T-helper 2 cell treated with Interferon-gamma antibody and Interleukin-4, amounts not matched to agents 5 μg/mL and 100 μg/mL, for 36 hours (primary cell): ENCODE data around the gene CARNS1.
"Not testable (repeated sequence)": the region's sequence is repeated elsewhere in the genome, so short reads cannot be mapped to it uniquely, and the experiment has no call there.

Experiments used
- DNase-seq: peaks from one replicate; pipeline ENCODE4 v3.0.0; 2021; ENCODE audit warnings: low spot score
- H3K27ac Mint-ChIP-seq: one replicate; pipeline ENCODE4 v1.8.0; 2021; ENCODE audit warnings: mild to moderate bottlenecking, mixed read lengths
- H3K27me3 Mint-ChIP-seq: one replicate; pipeline ENCODE4 v1.8.0; 2021; ENCODE audit warnings: low read depth, mixed read lengths
- H3K36me3 Mint-ChIP-seq: one replicate; pipeline ENCODE4 v1.8.0; 2021; ENCODE audit warnings: low read depth, mixed read lengths
- H3K4me1 Mint-ChIP-seq: one replicate; pipeline ENCODE4 v1.8.0; 2021; ENCODE audit warnings: low read depth, mixed read lengths
- H3K4me3 Mint-ChIP-seq: one replicate; pipeline ENCODE4 v1.8.0; 2022; ENCODE audit warnings: mild to moderate bottlenecking, moderate library complexity, mixed read lengths
- H3K9me3 Mint-ChIP-seq: one replicate; pipeline ENCODE4 v1.8.0; 2021; ENCODE audit warnings: mixed read lengths

The CARNS1 gene

DNA sequence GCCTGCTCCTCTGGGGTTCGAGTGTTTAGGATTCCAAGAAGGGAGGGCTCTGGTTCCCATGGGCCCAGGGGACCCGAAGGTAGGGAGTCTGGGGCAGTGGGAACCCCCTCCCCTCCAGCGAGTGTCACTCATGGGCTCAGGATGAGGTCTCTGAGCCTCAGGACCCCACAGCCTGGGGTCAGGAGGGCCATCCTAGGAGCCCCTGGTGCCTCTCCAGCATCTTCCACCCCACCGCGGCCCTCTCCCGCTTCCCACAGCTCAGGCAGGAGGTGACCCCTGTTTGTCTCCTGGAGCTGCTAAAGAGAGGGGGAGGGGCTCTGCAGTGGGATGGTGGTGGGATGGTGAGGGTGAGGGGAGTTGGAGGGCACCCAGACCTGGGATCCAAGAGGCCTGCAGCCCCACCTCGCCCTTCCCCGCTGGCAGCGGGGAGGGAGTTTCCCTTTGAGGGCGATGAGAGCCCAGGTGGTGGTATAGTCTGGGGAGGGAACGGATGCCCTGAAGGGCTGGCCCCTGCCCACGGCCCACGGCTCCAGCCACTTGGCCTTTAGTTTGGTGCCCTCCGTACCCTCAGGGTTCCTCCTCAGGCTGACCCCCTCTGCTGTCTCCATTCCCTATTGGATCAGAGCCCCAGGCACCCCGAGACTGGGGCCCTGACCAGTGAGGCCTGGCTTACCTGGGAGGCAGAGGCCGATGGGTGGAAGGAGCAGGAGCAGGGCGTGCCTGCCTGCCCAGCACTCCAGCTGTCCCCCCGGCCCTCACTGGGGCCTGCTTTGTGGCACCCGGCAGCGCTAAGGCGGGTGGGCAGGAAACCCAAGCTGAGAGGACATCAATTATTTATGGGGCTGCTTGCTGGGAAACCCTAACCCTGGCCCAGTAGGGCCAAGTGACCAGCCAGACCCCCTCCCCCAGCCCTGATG lies 38.6 kb downstream of the CARNS1 start:
- H3K9me3 Mint-ChIP-seq = no peaks in the 10 kb centered on the region
- H3K27me3 Mint-ChIP-seq = no peaks in the 10 kb centered on the region
- no peak for DNase-seq
- H3K4me3 Mint-ChIP-seq = no peak overlapping the region
- peaks cover 5% of the 10 kb centered on the region for H3K4me1 Mint-ChIP-seq
- H3K36me3 Mint-ChIP-seq = no peaks in the 10 kb centered on the region
- no peak overlapping the region for H3K27ac Mint-ChIP-seq

DNA sequence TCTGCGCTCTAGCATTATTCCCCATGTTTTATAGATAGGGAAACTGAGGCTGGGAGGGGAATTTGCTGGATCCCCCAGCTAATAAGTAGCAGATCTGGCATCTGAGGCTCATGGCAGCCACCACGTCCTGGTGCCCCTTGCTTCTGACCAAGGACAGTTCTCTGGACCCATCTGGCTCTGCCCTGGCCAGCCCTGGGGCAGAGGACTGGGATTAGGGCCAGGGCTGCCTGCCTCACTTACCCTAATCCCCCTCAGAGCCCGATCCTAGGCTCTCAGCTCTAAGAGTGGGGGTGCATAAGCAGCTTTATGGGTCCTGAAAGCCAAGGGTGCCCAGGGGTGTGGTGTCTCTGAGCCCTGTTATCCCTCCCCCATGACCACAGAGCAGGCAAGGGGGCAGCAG lies 39.6 kb downstream of the CARNS1 start, which contains the start of gene CABP4:
CABP4 (plus strand) TSS at position 301 of the 400 bp plus-strand sequence; CDS start at position 371, 70 bp downstream.
- H3K36me3 Mint-ChIP-seq = no peaks in the 10 kb centered on the region
- no peak for DNase-seq
- no peak within 1 kb of the TSS for H3K27ac Mint-ChIP-seq
- H3K4me1 Mint-ChIP-seq = peaks cover 3% of the 10 kb centered on the region
- H3K27me3 Mint-ChIP-seq = no peaks in the 10 kb centered on the region
- H3K4me3 Mint-ChIP-seq = no peak within 1 kb of the TSS
- H3K9me3 Mint-ChIP-seq = no peaks in the 10 kb centered on the region

DNA sequence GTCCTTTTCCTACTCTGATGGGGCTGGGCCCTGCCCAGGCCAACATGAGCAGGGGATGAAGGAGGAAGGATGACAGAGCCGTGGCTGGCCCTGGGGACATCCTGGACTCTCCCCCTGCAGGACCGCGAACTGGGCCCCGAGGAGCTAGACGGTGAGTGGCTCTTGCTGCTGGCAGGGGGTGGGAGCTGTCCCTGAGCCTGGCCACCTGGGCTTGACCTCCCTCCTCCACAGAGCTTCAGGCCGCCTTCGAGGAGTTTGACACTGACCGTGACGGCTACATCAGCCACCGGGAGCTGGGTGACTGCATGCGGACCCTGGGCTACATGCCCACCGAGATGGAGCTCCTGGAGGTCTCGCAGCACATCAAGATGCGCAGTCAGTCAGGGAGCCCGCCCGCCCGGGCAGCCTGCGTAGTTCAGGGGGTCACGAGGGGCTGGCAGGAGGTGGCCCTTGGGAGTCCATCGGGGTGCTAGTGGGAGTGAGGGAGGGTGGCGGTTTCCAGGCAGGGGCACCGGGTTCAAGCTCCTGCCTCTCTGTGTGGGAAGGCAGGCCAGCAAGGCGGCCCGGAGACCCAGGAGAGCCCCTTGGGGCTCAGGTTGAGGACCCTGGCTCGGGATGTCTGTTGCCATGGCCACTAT lies 40.7 kb downstream of the CARNS1 start:
- H3K36me3 Mint-ChIP-seq = no peaks in the 10 kb centered on the region
- no peaks in the 10 kb centered on the region for H3K9me3 Mint-ChIP-seq
- DNase-seq = no peak
- peaks cover 3% of the 10 kb centered on the region for H3K4me1 Mint-ChIP-seq
- no peak overlapping the region for H3K4me3 Mint-ChIP-seq
- no peak overlapping the region for H3K27ac Mint-ChIP-seq
- H3K27me3 Mint-ChIP-seq = peaks cover 2% of the 10 kb centered on the region

DNA sequence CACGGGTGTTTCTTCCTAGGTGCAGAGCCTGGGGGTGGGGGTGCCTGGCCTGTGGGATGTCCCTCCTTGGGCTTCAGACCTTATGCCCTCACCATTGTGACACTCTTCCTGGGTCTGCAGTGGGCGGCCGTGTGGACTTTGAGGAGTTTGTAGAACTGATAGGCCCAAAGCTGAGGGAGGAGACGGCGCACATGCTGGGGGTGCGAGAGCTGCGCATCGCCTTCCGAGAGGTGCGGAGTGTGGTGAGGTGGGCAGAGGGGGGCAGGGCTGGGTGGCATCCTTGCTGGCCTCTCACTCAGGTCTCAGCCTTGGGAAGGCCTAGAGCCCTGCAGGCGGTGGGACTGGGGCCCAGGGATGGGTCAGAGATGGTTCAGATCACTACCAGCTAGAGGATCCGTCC lies 42.0 kb downstream of the CARNS1 start:
- peaks cover 3% of the 10 kb centered on the region for H3K4me1 Mint-ChIP-seq
- no peaks in the 10 kb centered on the region for H3K36me3 Mint-ChIP-seq
- no peak overlapping the region for H3K27ac Mint-ChIP-seq
- peaks cover 2% of the 10 kb centered on the region for H3K27me3 Mint-ChIP-seq
- no peak overlapping the region for H3K4me3 Mint-ChIP-seq
- H3K9me3 Mint-ChIP-seq = no peaks in the 10 kb centered on the region
- no peak for DNase-seq

DNA sequence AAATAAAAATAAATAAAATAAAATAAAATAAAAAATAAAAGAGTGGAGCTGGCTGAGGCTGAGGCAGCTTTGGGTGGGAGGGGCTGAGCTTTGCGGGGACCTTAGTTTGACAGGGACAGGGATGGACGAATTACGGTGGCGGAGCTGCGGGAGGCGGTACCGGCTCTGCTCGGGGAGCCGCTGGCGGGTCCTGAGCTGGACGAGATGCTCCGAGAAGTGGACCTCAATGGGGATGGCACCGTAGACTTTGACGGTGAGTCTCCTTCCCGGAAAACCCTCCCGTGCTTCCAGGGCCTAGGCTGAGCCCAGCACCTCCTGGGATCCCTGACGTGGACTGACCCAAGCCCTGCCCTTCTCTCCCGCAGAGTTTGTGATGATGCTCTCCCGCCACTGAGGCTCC lies 42.8 kb downstream of the CARNS1 start:
- peaks cover 2% of the 10 kb centered on the region for H3K27me3 Mint-ChIP-seq
- no peak for DNase-seq
- peaks cover 3% of the 10 kb centered on the region for H3K4me1 Mint-ChIP-seq
- H3K4me3 Mint-ChIP-seq = no peak overlapping the region
- H3K27ac Mint-ChIP-seq = no peak overlapping the region
- no peaks in the 10 kb centered on the region for H3K9me3 Mint-ChIP-seq
- H3K36me3 Mint-ChIP-seq = no peaks in the 10 kb centered on the region

DNA sequence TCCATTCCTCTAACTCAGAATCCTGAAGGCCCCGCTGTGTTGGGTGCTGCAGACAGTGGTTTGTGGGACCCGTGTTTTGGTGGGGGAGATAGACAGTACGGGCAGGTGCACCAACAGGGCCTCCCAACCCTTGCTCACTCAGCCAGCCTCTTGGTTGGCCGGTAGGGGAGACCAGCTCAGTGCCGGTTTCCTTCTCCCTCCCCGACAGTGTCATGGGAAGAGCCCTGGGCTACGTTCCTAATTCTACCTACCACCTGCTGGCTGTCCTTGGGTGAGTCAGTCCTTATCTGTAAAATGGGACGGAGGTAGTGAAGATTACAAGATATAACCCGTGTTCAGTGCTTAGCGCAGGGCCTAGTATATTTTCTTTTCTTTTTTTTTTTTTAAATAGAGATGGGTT lies 47.7 kb downstream of the CARNS1 start:
- peaks cover 31% of the 10 kb centered on the region for H3K4me1 Mint-ChIP-seq
- H3K27ac Mint-ChIP-seq = no peak overlapping the region
- H3K9me3 Mint-ChIP-seq = no peaks in the 10 kb centered on the region
- no peak for DNase-seq
- H3K27me3 Mint-ChIP-seq = peaks cover 2% of the 10 kb centered on the region
- H3K4me3 Mint-ChIP-seq = no peak overlapping the region
- peaks cover 4% of the 10 kb centered on the region for H3K36me3 Mint-ChIP-seq

DNA sequence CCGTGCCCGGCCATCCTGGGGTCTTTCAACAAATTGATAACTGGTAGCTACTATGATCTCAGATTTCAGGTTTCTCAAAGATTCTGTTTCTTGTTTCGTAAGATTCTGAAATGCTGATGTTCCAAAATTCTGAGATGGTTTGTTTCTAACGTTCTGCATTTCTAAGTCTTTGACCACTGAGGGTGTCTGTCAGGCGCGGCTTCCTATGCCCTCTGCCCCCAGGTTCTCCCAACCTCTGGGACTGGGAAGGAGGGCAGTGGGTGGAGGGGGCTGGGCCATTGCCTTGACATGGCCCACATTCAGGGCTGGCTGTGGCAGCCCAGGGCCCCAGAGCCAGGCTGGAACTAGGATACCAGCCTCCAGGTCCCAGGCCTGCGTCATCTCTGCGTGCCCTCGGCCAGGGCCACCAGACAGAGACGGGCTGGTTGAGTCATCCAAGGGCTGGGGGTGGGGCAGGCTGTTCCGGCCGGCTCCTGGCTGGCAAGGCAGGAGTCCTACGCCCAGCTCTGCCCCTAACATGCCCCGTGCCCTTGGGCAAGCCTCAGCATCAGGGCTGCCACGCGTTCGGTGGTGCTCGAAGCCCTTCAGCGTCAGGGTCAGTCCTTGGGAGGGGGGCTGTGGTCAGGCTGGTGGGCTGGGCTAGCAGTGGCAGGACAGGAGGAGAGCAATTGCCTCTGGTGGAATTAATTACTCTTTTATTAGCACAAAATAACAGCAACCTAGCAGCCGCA lies 48.4 kb downstream of the CARNS1 start:
- DNase-seq = no peak
- peak overlapping the region; percentile 89 for H3K27ac Mint-ChIP-seq
- H3K36me3 Mint-ChIP-seq = peaks cover 4% of the 10 kb centered on the region
- H3K4me3 Mint-ChIP-seq = peak overlapping the region; percentile 88
- H3K4me1 Mint-ChIP-seq = peaks cover 34% of the 10 kb centered on the region
- no peaks in the 10 kb centered on the region for H3K9me3 Mint-ChIP-seq
- H3K27me3 Mint-ChIP-seq = peaks cover 2% of the 10 kb centered on the region

DNA sequence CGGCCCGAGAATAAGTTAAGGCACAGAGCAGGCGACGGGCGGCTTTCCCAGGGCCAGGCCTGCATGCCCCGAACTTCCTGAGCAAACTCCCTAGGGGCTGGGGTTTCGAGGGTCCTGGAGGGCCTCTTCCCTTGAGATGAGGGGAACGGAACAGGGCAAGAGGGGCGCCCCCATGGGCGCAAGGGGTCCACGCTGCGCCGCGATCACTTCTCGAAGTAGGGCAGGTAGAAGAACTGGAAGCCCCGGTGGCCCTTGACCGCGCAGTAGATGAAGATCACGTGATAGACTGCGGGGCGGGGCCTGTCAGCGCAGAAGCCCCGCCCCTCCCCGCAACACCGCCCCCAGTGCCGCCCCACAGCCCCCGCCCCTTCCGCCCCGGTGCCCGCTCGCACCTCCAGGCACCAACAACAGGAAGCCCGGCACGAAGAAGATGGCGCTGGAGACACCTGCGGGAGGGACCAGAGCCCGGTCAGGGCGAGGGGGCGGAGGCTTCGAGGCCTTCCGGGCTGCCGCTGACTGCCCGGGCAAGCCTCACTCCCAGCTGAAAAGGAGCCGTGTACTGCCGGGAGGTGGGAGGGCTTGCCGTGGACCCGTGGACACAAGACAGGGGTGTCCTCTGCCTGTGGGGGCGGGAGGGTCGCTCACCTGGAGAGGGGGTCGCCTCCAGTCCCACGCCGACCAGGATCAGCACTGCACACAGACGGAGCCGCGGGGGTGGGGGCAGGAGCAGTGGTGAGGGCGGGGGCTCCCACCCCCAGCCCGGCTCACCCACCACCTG lies 49.1 kb downstream of the CARNS1 start:
- DNase-seq = peak; percentile 89
- Mint-ChIP-seq H3K4me3 (peak overlapping the region; percentile 88), H3K4me1 (peaks cover 34% of the 10 kb centered on the region), H3K36me3 (peaks cover 4% of the 10 kb centered on the region), H3K27me3 (peaks cover 2% of the 10 kb centered on the region), H3K27ac (peak overlapping the region; percentile 89), H3K9me3 (no peaks in the 10 kb centered on the region)

DNA sequence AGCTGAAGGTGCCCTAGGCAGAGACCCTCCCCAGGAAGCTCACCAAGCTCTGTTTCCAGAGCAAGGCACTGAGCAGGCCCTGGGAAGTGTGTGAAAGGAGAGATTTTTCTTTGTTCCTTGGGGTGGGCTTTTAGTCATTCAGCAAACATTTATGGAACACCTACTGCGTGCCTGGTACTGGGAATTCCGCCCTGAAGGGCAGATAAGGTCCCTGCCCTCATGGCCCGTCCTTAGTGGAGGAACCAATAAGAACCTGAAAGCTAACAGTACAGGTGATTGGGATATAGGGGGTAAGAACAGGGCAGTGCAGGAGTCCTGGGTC lies 49.7 kb downstream of the CARNS1 start:
- H3K4me1 Mint-ChIP-seq = peaks cover 31% of the 10 kb centered on the region
- H3K27me3 Mint-ChIP-seq = peaks cover 2% of the 10 kb centered on the region
- no peak for DNase-seq
- H3K4me3 Mint-ChIP-seq = peak overlapping the region; percentile 88
- no peaks in the 10 kb centered on the region for H3K9me3 Mint-ChIP-seq
- H3K27ac Mint-ChIP-seq = peak overlapping the region; percentile 89
- H3K36me3 Mint-ChIP-seq = peaks cover 4% of the 10 kb centered on the region

DNA sequence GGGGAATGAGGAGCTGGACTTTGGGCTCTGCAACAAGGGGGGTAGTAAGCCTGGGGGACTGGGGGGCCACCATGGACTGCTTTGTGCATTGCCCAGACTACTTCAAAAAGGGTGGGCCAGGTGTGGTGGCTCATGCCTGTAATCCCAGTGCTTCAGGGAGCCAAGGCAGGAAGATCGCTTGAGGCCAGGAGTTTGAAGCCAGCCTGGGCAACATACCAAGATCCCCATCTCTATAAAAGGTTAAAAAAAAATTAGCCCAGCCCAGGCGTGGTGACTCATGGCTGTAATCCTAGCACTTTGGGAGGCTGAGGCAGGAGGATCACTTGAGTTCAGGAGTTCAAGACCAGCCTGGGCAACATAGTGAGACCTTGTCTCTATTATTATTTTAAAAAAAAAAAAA lies 50.1 kb downstream of the CARNS1 start:
- H3K27me3 Mint-ChIP-seq, DNase-seq, H3K36me3 Mint-ChIP-seq, H3K9me3 Mint-ChIP-seq: not testable (repeated sequence)
- Mint-ChIP-seq H3K4me1 (peaks cover 31% of the 10 kb centered on the region), H3K27ac (peak overlapping the region; percentile 89), H3K4me3 (peak overlapping the region; percentile 88)

DNA sequence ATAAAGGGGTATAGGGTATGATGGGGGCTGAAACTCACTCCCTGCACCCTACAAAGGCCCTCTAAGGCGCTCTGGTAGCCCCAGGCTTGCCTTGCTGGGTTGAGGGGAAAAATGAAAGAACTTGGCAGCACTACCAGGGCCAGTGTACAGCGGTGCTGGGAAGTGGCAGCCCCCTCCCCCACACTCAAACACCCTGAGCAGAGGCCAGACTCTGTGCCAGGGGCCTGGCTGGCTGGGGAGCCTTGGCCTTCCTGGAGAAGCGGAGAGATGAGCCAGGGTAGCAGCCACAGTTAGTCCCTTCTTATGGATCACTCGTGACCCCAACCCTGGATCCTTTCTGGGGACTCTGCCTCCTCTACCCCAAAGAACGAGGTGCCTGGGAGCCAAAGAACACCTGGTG lies 50.9 kb downstream of the CARNS1 start:
- Mint-ChIP-seq H3K36me3 (peaks cover 4% of the 10 kb centered on the region), H3K27ac (peak overlapping the region; percentile 49), H3K27me3 (no peaks in the 10 kb centered on the region), H3K4me1 (peaks cover 31% of the 10 kb centered on the region), H3K9me3 (no peaks in the 10 kb centered on the region), H3K4me3 (peak overlapping the region; percentile 46)
- DNase-seq = no peak

DNA sequence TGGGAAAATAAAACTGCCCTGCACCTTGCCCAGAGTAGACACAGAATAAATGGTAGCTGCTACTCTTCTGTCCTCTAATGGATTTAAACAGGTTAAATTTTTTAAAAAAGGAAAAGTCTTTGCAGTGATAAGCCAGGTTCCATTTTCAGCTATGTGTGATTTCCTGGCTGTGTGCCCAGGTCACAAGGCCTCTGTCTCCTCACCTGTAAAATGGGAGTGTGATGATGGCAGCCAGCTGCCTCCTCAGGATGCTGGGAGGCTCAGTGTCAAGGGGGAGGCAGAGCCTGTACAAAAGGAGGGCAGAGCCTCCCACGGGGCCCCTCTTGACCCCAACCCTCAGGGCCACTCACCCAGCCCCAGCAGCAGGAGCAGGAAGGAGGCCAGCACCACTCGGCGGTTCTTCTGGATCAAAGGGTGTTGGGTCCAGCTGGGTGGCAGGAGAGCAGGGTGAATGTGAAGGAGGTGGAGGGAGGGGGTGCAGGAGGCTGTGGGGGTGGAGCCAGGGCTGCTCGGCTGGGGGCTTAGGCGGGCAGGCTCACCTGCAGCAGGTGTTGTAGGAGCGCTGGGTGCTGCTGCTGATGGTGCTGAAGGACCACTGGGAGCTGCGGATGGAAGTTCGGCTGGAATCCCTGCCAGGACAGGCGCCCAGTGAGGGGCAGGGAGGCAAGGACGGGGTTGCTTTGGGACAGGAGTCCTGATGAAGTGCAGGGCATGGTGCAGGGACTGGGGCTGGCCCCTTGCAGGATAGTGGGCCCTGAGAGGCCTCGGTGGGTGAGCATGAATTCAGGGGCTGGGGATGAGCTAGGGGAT lies 51.7 kb downstream of the CARNS1 start:
- peaks cover 4% of the 10 kb centered on the region for H3K36me3 Mint-ChIP-seq
- H3K27me3 Mint-ChIP-seq = no peaks in the 10 kb centered on the region
- H3K27ac Mint-ChIP-seq = peak overlapping the region; percentile 49
- H3K4me3 Mint-ChIP-seq = peak overlapping the region; percentile 89
- H3K9me3 Mint-ChIP-seq = no peaks in the 10 kb centered on the region
- H3K4me1 Mint-ChIP-seq = peaks cover 31% of the 10 kb centered on the region
- no peak for DNase-seq

DNA sequence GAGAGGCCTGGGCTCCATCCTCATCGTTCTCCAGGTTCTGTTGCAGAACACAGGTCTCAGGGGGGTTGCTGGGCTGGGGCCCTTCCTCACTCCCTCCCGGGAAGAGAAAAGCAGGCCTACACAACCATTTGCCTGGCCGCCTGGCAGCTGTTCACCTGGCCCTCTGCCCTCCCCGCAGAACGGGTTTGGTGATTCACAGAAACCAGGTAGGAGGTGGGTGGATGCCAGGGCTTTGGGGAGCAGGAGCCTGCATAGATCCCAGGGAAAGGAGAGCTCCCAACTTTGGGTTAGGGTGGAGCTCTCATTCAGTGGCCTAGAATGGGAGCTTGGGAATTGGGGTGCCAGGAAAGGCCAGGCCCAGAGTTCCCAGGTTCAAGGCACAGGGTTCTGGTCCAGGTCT lies 52.6 kb downstream of the CARNS1 start:
- H3K27ac Mint-ChIP-seq = peak overlapping the region; percentile 78
- DNase-seq = no peak
- peak overlapping the region; percentile 89 for H3K4me3 Mint-ChIP-seq
- peaks cover 31% of the 10 kb centered on the region for H3K4me1 Mint-ChIP-seq
- H3K9me3 Mint-ChIP-seq = no peaks in the 10 kb centered on the region
- H3K36me3 Mint-ChIP-seq = peaks cover 4% of the 10 kb centered on the region
- no peaks in the 10 kb centered on the region for H3K27me3 Mint-ChIP-seq
